HCT116 (cell line): ENCODE data around the gene APOOL. TPM values are rescaled to one million over a fixed set of nuclear protein-coding genes. Genes with fewer than 3 reads are reported as not detected.
A peak's percentile ranks its signal among the peaks of the same experiment; 100 is the strongest.

Source experiments
- ATAC-seq: fragments of 200-7000 bp; cut with Tn5 transposase; 2 replicates; pipeline ENCODE4 v1.9.1; 2020; ENCODE audit warnings: mild to moderate bottlenecking, moderate library complexity
- BruUV-seq: library from RNA; stranded (reverse); fragments of 400-500 nt; replicated peaks from 2 replicates; lab custom pipeline; 2021; lab: Mats Ljungman, UMichigan
- CTCF ChIA-PET: fragments of 300-600 bp; sonication (Branson Sonifier 250); formaldehyde crosslinking; loops from one replicate; lab custom pipeline; 2021; ENCODE audit warnings: antibody characterized with exemption; lab: Charles Lee
- POLR2A ChIA-PET: fragments of 300-600, 350-600 bp; sonication (Branson Sonifier 250); formaldehyde crosslinking; loops from one replicate; lab custom pipeline; 2021; ENCODE audit warnings: antibody characterized with exemption; lab: Charles Lee
- RAD21 ChIA-PET, 2 experiments: fragments of 300-600 bp; sonication (Branson Sonifier 250); formaldehyde crosslinking; loops; one replicate each; lab custom pipeline; 2023; ENCODE audit warnings: low total read pairs in 2 of 2; ENCODE audit not compliant: uncharacterized antibody in 2 of 2, unreplicated experiment in 2 of 2, low non-redundant PET in 1 of 2; lab: Charles Lee
- DNase-seq: peaks from one replicate; pipeline ENCODE4 v3.0.0-alpha.2; 2010; ENCODE audit warnings: low read depth, low spot score
- H2AFZ ChIP-seq: fragments of 200-600 bp; shearing (Covaris generic), sonication (generic); 2 replicates; pipeline ENCODE4 v1.6.1; 2017; ENCODE audit warnings: low read depth, mixed run types, mixed read lengths, antibody characterized with exemption, low read length; ENCODE audit not compliant: poor library complexity, severe bottlenecking
- H3K27ac ChIP-seq: 2 replicates; pipeline ENCODE4 v1.5.1; 2012; ENCODE audit warnings: low read depth, low read length
- H3K27me3 ChIP-seq: fragments of 200-600 bp; sonication (generic); 2 replicates; pipeline ENCODE4 v1.6.1; 2016; ENCODE audit warnings: mixed run types, low read length, mixed read lengths; ENCODE audit not compliant: insufficient read depth
- H3K36me3 ChIP-seq, 2 experiments: fragments of 200-500 bp in 1 of 2; fragments of 200-600 bp in 1 of 2; sonication (Bioruptor generic) in 1 of 2; sonication (generic) in 1 of 2; 2 replicates each; pipeline versions ENCODE4 v1.5.1 to v1.6.1; 2014 to 2016; ENCODE audit warnings: low read length in 2 of 2, inconsistent platforms in 1 of 2, mixed read lengths in 1 of 2, mixed run types in 1 of 2; ENCODE audit not compliant: insufficient read depth in 2 of 2, control insufficient read depth in 1 of 2
- H3K4me1 ChIP-seq, 2 experiments: fragments of 200-600 bp in 1 of 2; sonication (generic) in 1 of 2; 2 replicates each; pipeline versions ENCODE4 v1.5.1 to v1.6.1; 2012 to 2017; ENCODE audit warnings: low read length in 2 of 2, inconsistent platforms in 1 of 2, mild to moderate bottlenecking in 1 of 2, mixed read lengths in 1 of 2, mixed run types in 1 of 2, moderate library complexity in 1 of 2; ENCODE audit not compliant: insufficient read depth in 2 of 2, control insufficient read depth in 1 of 2
- H3K4me2 ChIP-seq: fragments of 200-600 bp; sonication (generic); 2 replicates; pipeline ENCODE4 v1.6.1; 2017; ENCODE audit warnings: mixed run types, low read length, mixed read lengths
- H3K4me3 ChIP-seq, 2 experiments: fragments of 200-600 bp in 1 of 2; sonication (generic) in 1 of 2; replicated peaks in 1 of 2; 2 replicates each; pipeline ENCODE4 v1.5.1; 2011 to 2016; ENCODE audit warnings: low read length in 2 of 2, control low read depth in 1 of 2, low read depth in 1 of 2, mild to moderate bottlenecking in 1 of 2, mixed read lengths in 1 of 2, mixed run types in 1 of 2
- H3K79me2 ChIP-seq: fragments of 200-600 bp; sonication (generic); 2 replicates; pipeline ENCODE4 v1.6.1; 2017; ENCODE audit warnings: mild to moderate bottlenecking, mixed run types, low read length, moderate library complexity, mixed read lengths; ENCODE audit not compliant: insufficient read depth
- H3K9ac ChIP-seq: fragments of 200-600 bp; sonication (generic); 2 replicates; pipeline ENCODE4 v1.6.1; 2016; ENCODE audit warnings: low read length, mixed read lengths
- H3K9me2 ChIP-seq: fragments of 200-600 bp; sonication (generic), shearing (Covaris generic); 2 replicates; pipeline ENCODE4 v1.6.1; 2017; ENCODE audit warnings: mixed run types, mild to moderate bottlenecking, moderate library complexity; ENCODE audit not compliant: insufficient read depth
- H3K9me3 ChIP-seq, 2 experiments: fragments of 200-500 bp in 1 of 2; fragments of 200-600 bp in 1 of 2; sonication (Bioruptor generic) in 1 of 2; sonication (generic) in 1 of 2; 2 replicates each; pipeline ENCODE4 v1.6.1; 2014 to 2017; ENCODE audit warnings: low read length in 2 of 2, mixed read lengths in 2 of 2, inconsistent platforms in 1 of 2, low read depth in 1 of 2, mild to moderate bottlenecking in 1 of 2, mixed run types in 1 of 2, moderate library complexity in 1 of 2; ENCODE audit not compliant: control insufficient read depth in 1 of 2, insufficient read depth in 1 of 2
- H4K20me1 ChIP-seq: fragments of 200-600 bp; sonication (generic), shearing (Covaris generic); 2 replicates; pipeline ENCODE4 v1.6.1; 2017; ENCODE audit warnings: mixed run types, mild to moderate bottlenecking, moderate library complexity; ENCODE audit not compliant: insufficient read depth
- ATF3 ChIP-seq: IDR thresholded peaks from 2 replicates; pipeline ENCODE4 v1.6.1; 2012
- CBX3 ChIP-seq: IDR thresholded peaks from 2 replicates; pipeline ENCODE4 v1.6.1; 2012; ENCODE audit warnings: low read depth
- CEBPB ChIP-seq: IDR thresholded peaks from 2 replicates; pipeline ENCODE4 v1.6.1; 2012; ENCODE audit warnings: low read depth
- CTCF ChIP-seq, 3 experiments: fragments of 200-600 bp in 1 of 3; sonication (generic) in 1 of 3; IDR thresholded peaks in 2 of 3; conservative IDR thresholded peaks in 1 of 3; 2 replicates each; pipeline ENCODE4 v1.5.1; 2012 to 2017; ENCODE audit warnings: low read depth in 2 of 3, low read length in 2 of 3, antibody characterized with exemption in 1 of 3, borderline replicate concordance in 1 of 3, control low read depth in 1 of 3, mild to moderate bottlenecking in 1 of 3, mixed read lengths in 1 of 3, mixed run types in 1 of 3, moderate library complexity in 1 of 3; ENCODE audit not compliant: insufficient read depth in 1 of 3
- JUND ChIP-seq: IDR thresholded peaks from 2 replicates; pipeline ENCODE4 v1.6.1; 2012
- MAX ChIP-seq: IDR thresholded peaks from 2 replicates; pipeline ENCODE4 v1.6.1; 2012
- RAD21 ChIP-seq: IDR thresholded peaks from 2 replicates; pipeline ENCODE4 v1.6.1; 2012; ENCODE audit warnings: low read depth, mild to moderate bottlenecking
- SP1 ChIP-seq: IDR thresholded peaks from 2 replicates; pipeline ENCODE4 v1.6.1; 2012; ENCODE audit warnings: low read depth
- TCF7L2 ChIP-seq: IDR thresholded peaks from 2 replicates; pipeline ENCODE4 v1.7.0; 2011; ENCODE audit warnings: borderline replicate concordance, inconsistent platforms; ENCODE audit not compliant: insufficient read depth, insufficient read length; ENCODE audit errors: extremely low read depth
- intact Hi-C: fragments of 100-400 bp; cut with micrococcal nuclease; formaldehyde crosslinking; loops from 2 replicates; pipeline ENCODE4 v1.10.0; 2022
- total RNA-seq: library from RNA; stranded (reverse); gene quantifications from one replicate; pipeline ENCODE4 v1.2.1, GENCODE V29; 2021; ENCODE audit not compliant: unreplicated experiment

APOOL gene
- total RNA-seq, 1 experiment from 2014 or later, result 24.5 TPM

- CTCF ChIA-PET, result interaction anchor here (0.9 to 1.0 kb wide), 2 partner anchors 427 to 431 kb away, joined by 3 read pairs; no protein-coding TSS in a partner anchor
- H3K9ac ChIP-seq, result no peak overlapping the region
- H3K4me3 ChIP-seq, result no peak overlapping the region
- RAD21 ChIA-PET, result no interaction called here
- no peak for ATAC-seq
- H3K27me3 ChIP-seq, result no peaks in the 10 kb centered on the region
- H3K9me3 ChIP-seq, result no peaks in the 10 kb centered on the region
- no TSS peak for BruUV-seq
- H3K79me2 ChIP-seq, result no peaks in the 10 kb centered on the region
- no peak overlapping the region for H2AFZ ChIP-seq
- H3K27ac ChIP-seq, result no peak overlapping the region
- no peaks in the 10 kb centered on the region for H3K9me2 ChIP-seq
- intact Hi-C loops, result loop anchor here (2.0 kb wide), 1 partner anchor 433 kb away; no protein-coding TSS in a partner anchor
- no peak overlapping the region for H3K4me2 ChIP-seq
- H3K36me3 ChIP-seq, result no peaks in the 10 kb centered on the region
- H4K20me1 ChIP-seq, result no peaks in the 10 kb centered on the region
- TF ChIP-seq RAD21 (peak; percentile 39), CTCF (IDR thresholded peaks at IDR 0.05 in 2 of 3, conservative IDR thresholded peaks at IDR 0.05 in 1 of 3; ENCODE audit: borderline replicate concordance in 1 of 3, insufficient read depth in 1 of 3, low read depth in 2 of 3, low read length in 2 of 3) (peak; percentile 26 to 60 (median 40); a peak in 5 of 6 replicates), ATF3 (no peak)
- TF ChIP-seq, all 23 proteins: peak for 2
- H3K4me1 ChIP-seq, result no peaks in the 10 kb centered on the region
- POLR2A ChIA-PET, result no interaction called here
- DNase-seq, result no peak
Measured at GRCh38 chrX:85111347-85111746, 107.7 kb downstream of the APOOL start.

- intact Hi-C loops, result no loop called here
- no peak for ATAC-seq
Measured at GRCh38 chrX:85112293-85112692, 108.6 kb downstream of the APOOL start.

More at GRCh38 chrX:85112293-85112692, 108.6 kb downstream of the APOOL start:
- Histone ChIP-seq H3K4me3 (no peak overlapping the region), H3K9ac (no peak overlapping the region), H3K4me2 (no peak overlapping the region), H2AFZ (no peak overlapping the region), H3K27me3 (no peaks in the 10 kb centered on the region), H3K9me2 (no peaks in the 10 kb centered on the region), H3K9me3 (no peaks in the 10 kb centered on the region), H3K36me3 (no peaks in the 10 kb centered on the region), H3K27ac (no peak overlapping the region), H3K4me1 (no peaks in the 10 kb centered on the region), H4K20me1 (no peaks in the 10 kb centered on the region), H3K79me2 (no peaks in the 10 kb centered on the region)
- BruUV-seq, result no TSS peak
- no peak for DNase-seq
- CTCF ChIA-PET, result no interaction called here
- TF ChIP-seq TCF7L2, result no peak
- no peak for TF ChIP-seq CBX3
- TF ChIP-seq RAD21, result no peak
- TF ChIP-seq MAX, result no peak
- no peak for TF ChIP-seq SP1
- no peak for TF ChIP-seq CEBPB
- TF ChIP-seq JUND, result no peak
- POLR2A ChIA-PET, result no interaction called here
- RAD21 ChIA-PET, result no interaction called here
